HG03095 (cell line): Measurements from ENCODE around the gene LAMB4.

Source experiments
- ATAC-seq: cut with Tn5 transposase; IDR thresholded peaks from one replicate; pipeline ENCODE4 v1.9.1; 2021; ENCODE audit warnings: moderate library complexity; ENCODE audit not compliant: unreplicated experiment

The LAMB4 gene

DNA sequence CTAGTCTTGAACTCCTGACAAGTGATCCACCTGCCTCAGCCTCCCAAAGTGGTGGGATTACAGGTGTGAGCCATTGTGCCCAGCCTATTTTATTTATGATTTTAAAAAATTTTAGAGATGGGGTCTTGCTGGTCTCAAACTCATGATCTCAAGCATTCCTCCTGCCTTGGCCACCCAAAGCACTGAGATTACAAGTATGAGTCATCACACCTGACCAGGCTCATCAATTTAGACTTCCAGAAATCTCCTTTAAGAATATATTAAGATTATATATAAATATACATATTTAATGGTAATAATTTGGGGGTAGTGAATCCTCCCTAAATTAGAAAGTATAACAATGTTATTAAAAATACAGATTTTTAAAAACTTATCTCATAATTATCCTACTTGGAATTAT, 156.3 kb downstream of the LAMB4 start:
- no peak for ATAC-seq
